Natural killer cell (primary cell): Measurements from ENCODE around the gene PLA1A. TPM values are rescaled to one million over a fixed set of nuclear protein-coding genes. Genes with fewer than 3 reads are reported as not detected.

Experiments
- ATAC-seq, 3 donors: fragments of 150-1000 bp in 2 of 3; fragments of 200-7000 bp in 1 of 3; cut with Tn5 transposase; 1 replicate in 1 of 3; 2 replicates in 2 of 3; pipeline ENCODE4 v1.10.0; 2021; ENCODE audit warnings: mild to moderate bottlenecking in 2 of 3, moderate library complexity in 2 of 3
- DNase-seq, 2 donors: peaks; one replicate each; pipeline versions ENCODE4 v3.0.0 to v3.0.0-alpha.2; 2013 to 2021; ENCODE audit warnings: mixed read lengths in 1 of 2
- H3K27ac ChIP-seq: one replicate; pipeline ENCODE4 v1.5.1; 2013; ENCODE audit warnings: mild to moderate bottlenecking, low read length
- H3K27me3 ChIP-seq: one replicate; pipeline ENCODE4 v1.6.1; 2013; ENCODE audit warnings: low read length; ENCODE audit not compliant: control insufficient read depth, insufficient read depth
- H3K36me3 ChIP-seq: one replicate; pipeline ENCODE4 v1.6.1; 2013; ENCODE audit warnings: low read length; ENCODE audit not compliant: control insufficient read depth, insufficient read depth
- H3K4me1 ChIP-seq: one replicate; pipeline ENCODE4 v1.6.1; 2013; ENCODE audit warnings: low read length; ENCODE audit not compliant: control insufficient read depth, insufficient read depth
- H3K4me3 ChIP-seq: one replicate; pipeline ENCODE4 v1.5.1; 2013; ENCODE audit warnings: low read length
- H3K9me3 ChIP-seq: one replicate; pipeline ENCODE4 v1.6.1; 2013; ENCODE audit warnings: low read length; ENCODE audit not compliant: control insufficient read depth, insufficient read depth
- H3K27ac Mint-ChIP-seq, 2 donors: one replicate each; pipeline ENCODE4 v1.8.0; 2022; ENCODE audit warnings: mild to moderate bottlenecking in 2 of 2, mixed read lengths in 2 of 2, moderate library complexity in 1 of 2
- H3K27me3 Mint-ChIP-seq, 2 donors: one replicate each; pipeline ENCODE4 v1.8.0; 2022; ENCODE audit warnings: low read depth in 2 of 2, mixed read lengths in 2 of 2
- H3K36me3 Mint-ChIP-seq: one replicate; pipeline ENCODE4 v1.8.0; 2022; ENCODE audit warnings: mixed read lengths
- H3K4me1 Mint-ChIP-seq, 2 donors: one replicate each; pipeline ENCODE4 v1.8.0; 2022; ENCODE audit warnings: mixed read lengths in 2 of 2
- H3K4me3 Mint-ChIP-seq: one replicate; pipeline ENCODE4 v1.8.0; 2022; ENCODE audit warnings: mild to moderate bottlenecking, moderate library complexity, mixed read lengths
- H3K9me3 Mint-ChIP-seq, 2 donors: one replicate each; pipeline ENCODE4 v1.8.0; 2022; ENCODE audit warnings: mixed read lengths in 2 of 2
- WGBS: methylation state at CpG from one replicate; pipeline ENCODE4 v1.1.7; 2013; ENCODE audit warnings: missing lambda C conversion rate; ENCODE audit not compliant: insufficient coverage; 5-methylcytosine and 5-hydroxymethylcytosine counted together
- intact Hi-C: fragments of 100-400 bp; cut with micrococcal nuclease; formaldehyde crosslinking; loops from one replicate; pipeline ENCODE4 v1.14.2; 2022
- total RNA-seq, 4 donors: library from RNA; stranded (reverse); fragments of 120-200 nt in 1 of 4; gene quantifications; one replicate each; pipeline versions ENCODE4 v1.2.3 to v1.2.4, GENCODE V29; 2013 to 2022
- TF ChIP-seq, protein P1 (sequence below): fragments of 200-600 bp; IDR thresholded peaks from one replicate; pipeline ENCODE4 v1.8.0; 2022; ENCODE audit warnings: antibody characterized with exemption

PLA1A gene
- total RNA-seq, 3 donors from 2014 or later (not counting 1 experiment from before 2014, with no cell fraction given): 0.20 to 0.34 TPM; not detected in 1

DNA sequence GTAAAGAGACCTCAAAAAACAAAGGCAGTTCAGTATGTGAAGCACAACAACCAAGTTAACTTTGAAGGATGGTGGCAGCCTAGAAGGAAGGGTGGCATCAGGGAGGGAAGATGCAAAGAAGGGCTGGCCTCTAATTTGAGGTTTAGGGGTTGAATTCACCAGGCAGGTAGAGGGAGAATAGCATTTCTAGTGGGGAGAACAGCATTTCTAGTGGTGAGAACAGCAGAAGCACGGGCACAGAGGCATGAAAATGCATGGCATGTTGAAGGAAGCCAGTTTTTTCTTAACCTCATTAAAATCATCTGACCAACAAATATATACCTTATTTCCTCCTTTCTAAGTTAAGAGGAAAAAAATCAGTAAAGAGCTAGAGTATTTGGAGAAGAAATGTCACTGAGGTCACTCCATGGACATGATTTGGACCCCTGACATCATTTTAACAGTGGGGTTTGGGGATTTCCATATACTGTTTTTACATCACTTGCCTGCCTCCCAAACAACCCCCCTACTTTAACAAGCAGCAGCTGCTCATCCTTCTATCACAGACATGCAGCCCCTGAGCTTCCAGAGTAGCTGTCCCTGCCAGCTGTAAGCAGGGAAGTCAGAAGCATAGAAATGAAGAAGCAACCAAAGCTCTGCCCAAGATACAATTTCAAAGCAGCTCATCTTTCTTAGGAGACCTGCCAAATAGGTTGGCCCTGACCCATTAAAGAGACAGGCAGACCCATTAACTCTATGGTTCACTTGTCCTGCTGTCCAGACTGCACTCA, 65.1 kb downstream of the PLA1A start:
- Histone ChIP-seq H3K9me3 (no peaks in the 10 kb centered on the region), H3K36me3 (peaks cover 2% of the 10 kb centered on the region), H3K4me3 (no peak overlapping the region), H3K27ac (no peak overlapping the region), H3K27me3 (no peaks in the 10 kb centered on the region), H3K4me1 (no peaks in the 10 kb centered on the region)
- intact Hi-C loops: no loop called here
- Mint-ChIP-seq H3K36me3 (no peaks in the 10 kb centered on the region), H3K27me3 (no peaks in the 10 kb centered on the region), H3K4me3 (no peak overlapping the region), H3K27ac (peak overlapping the region in 1 of 2 donors; percentile 11), H3K4me1 (peaks cover 0 to 5% of the 10 kb centered on the region in 2 donors), H3K9me3 (no peaks in the 10 kb centered on the region)
- WGBS: no CpG with 5 or more reads among the region's 1 CpG
- ATAC-seq: no peak
- TF ChIP-seq, protein P1, sequence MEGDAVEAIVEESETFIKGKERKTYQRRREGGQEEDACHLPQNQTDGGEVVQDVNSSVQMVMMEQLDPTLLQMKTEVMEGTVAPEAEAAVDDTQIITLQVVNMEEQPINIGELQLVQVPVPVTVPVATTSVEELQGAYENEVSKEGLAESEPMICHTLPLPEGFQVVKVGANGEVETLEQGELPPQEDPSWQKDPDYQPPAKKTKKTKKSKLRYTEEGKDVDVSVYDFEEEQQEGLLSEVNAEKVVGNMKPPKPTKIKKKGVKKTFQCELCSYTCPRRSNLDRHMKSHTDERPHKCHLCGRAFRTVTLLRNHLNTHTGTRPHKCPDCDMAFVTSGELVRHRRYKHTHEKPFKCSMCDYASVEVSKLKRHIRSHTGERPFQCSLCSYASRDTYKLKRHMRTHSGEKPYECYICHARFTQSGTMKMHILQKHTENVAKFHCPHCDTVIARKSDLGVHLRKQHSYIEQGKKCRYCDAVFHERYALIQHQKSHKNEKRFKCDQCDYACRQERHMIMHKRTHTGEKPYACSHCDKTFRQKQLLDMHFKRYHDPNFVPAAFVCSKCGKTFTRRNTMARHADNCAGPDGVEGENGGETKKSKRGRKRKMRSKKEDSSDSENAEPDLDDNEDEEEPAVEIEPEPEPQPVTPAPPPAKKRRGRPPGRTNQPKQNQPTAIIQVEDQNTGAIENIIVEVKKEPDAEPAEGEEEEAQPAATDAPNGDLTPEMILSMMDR: no peak
- no peak for DNase-seq

DNA sequence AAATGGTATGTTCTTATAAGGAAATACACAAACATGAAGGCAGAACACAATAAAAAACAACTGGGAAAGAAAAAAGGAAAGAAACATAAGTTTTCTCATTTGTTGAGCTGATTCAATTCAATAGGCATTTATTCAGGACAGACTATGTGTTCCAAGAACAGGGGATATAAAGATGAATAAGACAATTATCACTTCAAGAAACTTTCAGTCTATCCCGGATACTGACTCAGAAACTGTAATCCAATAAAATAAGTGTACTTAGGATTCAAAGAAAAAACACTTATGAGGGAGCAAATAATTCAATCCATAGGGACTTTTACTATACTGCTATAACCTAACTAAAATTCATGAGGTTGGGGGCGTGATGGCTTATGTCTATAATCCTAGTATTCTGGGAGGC, 66.2 kb downstream of the PLA1A start:
- peaks cover 0 to 5% of the 10 kb centered on the region in 2 donors for H3K4me1 Mint-ChIP-seq
- H3K27me3 ChIP-seq: no peaks in the 10 kb centered on the region
- no peaks in the 10 kb centered on the region for H3K9me3 Mint-ChIP-seq
- H3K36me3 Mint-ChIP-seq: no peaks in the 10 kb centered on the region
- no peak overlapping the region for H3K4me3 ChIP-seq
- TF ChIP-seq, protein P1: no peak
- intact Hi-C loops: no loop called here
- no peaks in the 10 kb centered on the region for H3K4me1 ChIP-seq
- no peak overlapping the region for H3K27ac ChIP-seq
- WGBS: 100% methylated on average over 1 of the region's 2 CpGs
- no peaks in the 10 kb centered on the region for H3K27me3 Mint-ChIP-seq
- ATAC-seq (no peak), DNase-seq (no peak)
- peak overlapping the region; percentile 17 to 42 for H3K27ac Mint-ChIP-seq
- no peaks in the 10 kb centered on the region for H3K9me3 ChIP-seq
- peaks cover 9% of the 10 kb centered on the region for H3K36me3 ChIP-seq
- H3K4me3 Mint-ChIP-seq: no peak overlapping the region

DNA sequence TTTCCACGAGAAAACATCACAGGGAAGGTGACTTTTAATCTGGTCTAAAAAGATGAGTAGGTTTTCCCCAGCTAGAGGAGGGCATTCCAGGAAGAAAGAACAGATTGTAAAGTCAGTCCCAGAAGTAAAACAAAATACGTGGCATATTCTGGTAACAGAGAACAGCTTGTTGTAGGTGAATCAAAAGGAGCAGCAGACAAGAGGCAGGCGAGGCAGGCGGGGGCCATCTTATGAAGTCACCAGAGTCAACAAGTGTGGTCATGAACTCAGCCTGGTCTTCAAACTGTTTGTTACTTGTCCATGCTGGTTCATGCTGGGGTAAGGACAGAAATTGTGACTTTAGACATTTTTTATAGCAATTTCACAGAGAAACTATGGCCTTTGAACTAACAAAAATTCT, 66.7 kb downstream of the PLA1A start:
- TF ChIP-seq, protein P1: no peak
- WGBS: 90% methylated on average over 4 of the region's 4 CpGs
- DNase-seq (no peak), ATAC-seq (no peak)
- H3K9me3 ChIP-seq: no peaks in the 10 kb centered on the region
- H3K36me3 Mint-ChIP-seq: no peaks in the 10 kb centered on the region
- no peaks in the 10 kb centered on the region for H3K27me3 Mint-ChIP-seq
- H3K9me3 Mint-ChIP-seq: no peaks in the 10 kb centered on the region
- H3K27ac ChIP-seq: no peak overlapping the region
- intact Hi-C loops: no loop called here
- H3K4me1 Mint-ChIP-seq: peaks cover 0 to 5% of the 10 kb centered on the region in 2 donors
- H3K27me3 ChIP-seq: no peaks in the 10 kb centered on the region
- H3K4me3 ChIP-seq: no peak overlapping the region
- H3K4me3 Mint-ChIP-seq: no peak overlapping the region
- H3K4me1 ChIP-seq: no peaks in the 10 kb centered on the region
- H3K36me3 ChIP-seq: peaks cover 13% of the 10 kb centered on the region
- peak overlapping the region; percentile 17 to 42 for H3K27ac Mint-ChIP-seq
